NCI-H2107 treated with DMSO at 0.1 percent for 48 hours (cell line): ENCODE measurements around the gene IGFBP1.
"Not testable (repeated sequence)": the region's sequence is repeated elsewhere in the genome, so short reads cannot be mapped to it uniquely, and the experiment has no call there.

Experiments used
- DNase-seq: peaks from one replicate; lab custom pipeline; 2025; ENCODE audit not compliant: unreplicated experiment; lab: John Stamatoyannopoulos, UW

Gene IGFBP1

DNA sequence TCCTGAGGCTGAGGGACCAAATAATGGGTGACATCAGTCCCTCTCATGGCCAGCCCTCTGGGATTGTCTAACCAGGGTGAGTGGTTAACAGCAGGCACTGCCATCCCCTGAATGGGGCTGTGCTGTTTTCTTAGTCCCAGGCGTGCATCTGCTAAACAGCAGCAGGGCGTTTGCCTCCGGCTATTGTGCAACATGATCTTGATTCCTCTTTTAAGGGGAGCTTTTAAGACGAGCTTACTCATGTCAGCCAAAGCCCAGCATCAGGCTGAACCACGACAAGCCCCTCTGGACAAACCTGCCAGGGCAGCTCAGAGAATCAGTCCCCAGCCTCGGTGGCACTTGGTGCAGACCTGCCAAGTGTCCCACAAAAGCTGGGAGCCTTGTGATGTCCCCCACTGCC is 49.0 kb downstream of the IGFBP1 start:
- no peak for DNase-seq

GRCh38 chr7:45937862-45938261 is 49.6 kb downstream of the IGFBP1 start:
- DNase-seq, result no peak

GRCh38 chr7:45938626-45939302 is 50.5 kb downstream of the IGFBP1 start:
- DNase-seq, result no peak

GRCh38 chr7:45939574-45939973 is 51.3 kb downstream of the IGFBP1 start:
- DNase-seq, result no peak

GRCh38 chr7:45940237-45940781 is 52.0 kb downstream of the IGFBP1 start:
- DNase-seq, result not testable (repeated sequence)

DNA sequence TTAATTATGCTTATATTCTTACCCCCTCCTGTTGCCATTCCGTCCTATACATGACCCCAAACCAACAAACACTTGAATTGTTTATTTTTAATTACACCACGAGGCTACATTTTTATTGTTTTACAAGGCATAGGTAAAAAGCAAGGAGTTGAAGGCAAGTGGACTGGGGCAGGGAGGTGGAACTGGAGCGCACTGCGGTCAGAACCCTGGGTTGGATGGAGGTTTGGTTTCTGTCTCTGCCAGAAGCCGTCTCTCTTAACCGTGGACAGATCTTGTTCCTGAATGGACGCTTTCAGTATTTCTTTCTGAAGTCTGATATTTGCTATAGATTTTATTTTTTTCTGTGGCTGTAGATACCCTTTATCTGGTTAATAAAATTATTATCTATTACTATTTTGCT is 52.7 kb downstream of the IGFBP1 start:
- DNase-seq, result no peak
